WERI-Rb-1 (cell line): Measurements from ENCODE around the gene PTOV1.

Experiments
- DNase-seq: peaks from one replicate; pipeline ENCODE4 v3.0.0-alpha.2; 2020
- H3K27ac ChIP-seq: fragments of 250-450 bp; sonication (Bioruptor Pico); 2 replicates; pipeline ENCODE4 v1.5.1; 2020; ENCODE audit warnings: mild to moderate bottlenecking, moderate library complexity
- H3K27me3 ChIP-seq: fragments of 250-450 bp; sonication (Bioruptor Pico); 2 replicates; pipeline ENCODE4 v1.5.1; 2021; ENCODE audit warnings: mild to moderate bottlenecking, low read depth, moderate library complexity; ENCODE audit not compliant: insufficient read depth, severe bottlenecking
- H3K36me3 ChIP-seq: fragments of 250-450 bp; sonication (Bioruptor Pico); 2 replicates; pipeline ENCODE4 v1.5.1; 2020; ENCODE audit warnings: mild to moderate bottlenecking, moderate library complexity
- H3K4me3 ChIP-seq: 2 replicates; pipeline ENCODE4 v1.5.1; 2011; ENCODE audit warnings: low read depth, mild to moderate bottlenecking, control low read depth, low read length
- H3K9me3 ChIP-seq: fragments of 250-450 bp; sonication (Bioruptor Pico); 2 replicates; pipeline ENCODE4 v1.5.1; 2021; ENCODE audit warnings: mild to moderate bottlenecking, moderate library complexity; ENCODE audit not compliant: severe bottlenecking
- TF ChIP-seq, protein P1 (sequence below): IDR thresholded peaks from 2 replicates; pipeline ENCODE4 v1.5.1; 2011; ENCODE audit warnings: low read depth, mild to moderate bottlenecking, control low read depth, inconsistent platforms, low read length

The PTOV1 gene

DNA sequence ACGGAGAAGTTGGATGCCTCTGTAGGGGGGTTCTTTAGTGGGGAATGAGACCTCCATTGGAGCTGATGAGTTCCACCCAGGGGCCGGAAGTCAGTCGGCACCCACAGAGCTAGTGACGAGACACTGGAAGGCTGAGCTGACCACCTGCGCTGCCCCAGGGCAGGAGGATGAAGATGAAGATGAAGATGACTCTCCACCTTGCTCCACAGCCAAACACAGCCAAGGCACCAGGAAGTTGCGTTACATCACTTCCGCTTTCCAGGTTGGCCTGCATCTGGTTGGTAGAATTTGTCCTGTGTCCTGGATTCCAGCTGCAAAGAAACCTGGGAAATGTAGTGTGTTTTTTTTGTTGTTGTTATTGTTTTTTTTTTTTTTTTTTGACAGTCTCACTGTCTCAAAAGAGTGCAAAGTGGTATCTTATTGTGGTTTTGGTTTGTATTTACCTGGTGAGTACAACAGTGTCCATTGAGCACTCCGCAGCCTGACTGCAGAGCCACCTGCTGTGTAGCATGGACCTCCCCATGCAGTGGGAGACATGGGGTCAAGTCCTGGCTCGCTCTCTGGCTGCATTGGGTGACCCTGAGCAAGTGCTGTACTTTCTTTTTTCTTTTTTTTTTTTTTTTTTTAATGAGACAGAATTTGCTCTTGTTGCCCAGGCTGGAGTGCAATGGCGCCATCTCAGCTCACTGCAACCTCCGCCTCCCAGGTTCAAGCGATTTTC, 28.4 kb downstream of the PTOV1 start:
- no peak overlapping the region for H3K4me3 ChIP-seq
- no peak overlapping the region for H3K27ac ChIP-seq

DNA sequence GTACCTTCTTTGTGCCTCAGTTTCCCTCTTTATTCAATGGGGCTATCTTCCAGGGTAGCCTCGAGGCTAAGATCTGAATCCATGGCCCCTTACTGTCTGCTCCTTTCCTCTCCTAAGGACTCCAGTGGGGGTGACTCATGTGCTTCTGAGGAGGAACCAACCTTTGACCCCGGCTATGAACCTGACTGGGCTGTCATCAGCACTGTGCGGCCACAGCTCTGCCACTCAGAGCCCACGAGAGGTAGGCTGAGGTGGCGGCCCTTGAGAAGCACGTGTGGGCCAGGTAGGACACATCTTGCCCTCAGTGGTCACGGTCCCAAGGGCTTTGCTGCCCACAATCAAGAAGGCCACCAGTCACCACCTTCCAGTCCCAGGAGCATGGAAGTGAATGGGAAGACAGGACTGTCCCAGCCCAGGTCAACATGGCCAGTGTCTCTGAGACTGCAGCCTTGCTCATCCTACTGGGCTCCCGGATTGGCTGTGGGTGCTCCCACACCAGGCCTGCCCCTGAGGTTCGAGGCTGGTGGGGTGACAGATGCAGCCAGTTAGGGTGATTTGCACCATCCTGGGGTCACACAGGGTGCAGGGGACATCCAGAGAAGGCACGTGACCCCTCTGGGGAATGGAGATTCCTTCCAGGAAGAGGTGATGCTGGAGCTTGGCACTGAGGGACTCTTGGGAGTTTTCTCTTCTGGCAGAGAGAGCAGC, 29.4 kb downstream of the PTOV1 start:
- H3K27me3 ChIP-seq, result no peaks in the 10 kb centered on the region
- no peak for DNase-seq
- TF ChIP-seq, protein P1, sequence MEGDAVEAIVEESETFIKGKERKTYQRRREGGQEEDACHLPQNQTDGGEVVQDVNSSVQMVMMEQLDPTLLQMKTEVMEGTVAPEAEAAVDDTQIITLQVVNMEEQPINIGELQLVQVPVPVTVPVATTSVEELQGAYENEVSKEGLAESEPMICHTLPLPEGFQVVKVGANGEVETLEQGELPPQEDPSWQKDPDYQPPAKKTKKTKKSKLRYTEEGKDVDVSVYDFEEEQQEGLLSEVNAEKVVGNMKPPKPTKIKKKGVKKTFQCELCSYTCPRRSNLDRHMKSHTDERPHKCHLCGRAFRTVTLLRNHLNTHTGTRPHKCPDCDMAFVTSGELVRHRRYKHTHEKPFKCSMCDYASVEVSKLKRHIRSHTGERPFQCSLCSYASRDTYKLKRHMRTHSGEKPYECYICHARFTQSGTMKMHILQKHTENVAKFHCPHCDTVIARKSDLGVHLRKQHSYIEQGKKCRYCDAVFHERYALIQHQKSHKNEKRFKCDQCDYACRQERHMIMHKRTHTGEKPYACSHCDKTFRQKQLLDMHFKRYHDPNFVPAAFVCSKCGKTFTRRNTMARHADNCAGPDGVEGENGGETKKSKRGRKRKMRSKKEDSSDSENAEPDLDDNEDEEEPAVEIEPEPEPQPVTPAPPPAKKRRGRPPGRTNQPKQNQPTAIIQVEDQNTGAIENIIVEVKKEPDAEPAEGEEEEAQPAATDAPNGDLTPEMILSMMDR, result no peak
- H3K36me3 ChIP-seq, result peaks cover 49% of the 10 kb centered on the region
- no peak overlapping the region for H3K4me3 ChIP-seq
- no peaks in the 10 kb centered on the region for H3K9me3 ChIP-seq
- H3K27ac ChIP-seq, result no peak overlapping the region

More for the DNA sequence above, 28.4 kb downstream of the PTOV1 start:
- no peaks in the 10 kb centered on the region for H3K27me3 ChIP-seq
- peaks cover 47% of the 10 kb centered on the region for H3K36me3 ChIP-seq
- no peaks in the 10 kb centered on the region for H3K9me3 ChIP-seq
- DNase-seq, result no peak
- TF ChIP-seq, protein P1, result no peak

DNA sequence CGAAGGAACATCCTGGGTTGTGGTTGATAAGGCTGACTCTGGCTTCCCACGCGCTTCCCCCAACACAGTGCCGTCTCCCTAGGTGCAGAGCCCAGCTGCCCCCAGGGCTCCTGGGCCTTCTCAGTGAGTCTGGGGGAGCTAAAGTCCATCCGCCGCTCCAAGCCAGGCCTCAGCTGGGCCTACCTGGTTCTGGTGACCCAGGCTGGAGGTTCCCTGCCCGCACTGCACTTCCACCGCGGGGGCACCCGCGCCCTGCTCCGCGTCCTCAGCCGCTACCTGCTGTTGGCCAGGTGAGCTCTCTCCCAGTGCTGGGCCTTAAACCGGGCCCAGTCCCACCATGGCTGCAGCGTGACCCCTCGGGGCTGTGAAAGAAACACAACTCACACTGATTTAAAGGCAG, 30.2 kb downstream of the PTOV1 start:
- no peaks in the 10 kb centered on the region for H3K27me3 ChIP-seq
- DNase-seq, result no peak
- TF ChIP-seq, protein P1, result no peak
- no peak overlapping the region for H3K4me3 ChIP-seq
- H3K9me3 ChIP-seq, result no peaks in the 10 kb centered on the region
- H3K27ac ChIP-seq, result no peak overlapping the region
- peaks cover 49% of the 10 kb centered on the region for H3K36me3 ChIP-seq

DNA sequence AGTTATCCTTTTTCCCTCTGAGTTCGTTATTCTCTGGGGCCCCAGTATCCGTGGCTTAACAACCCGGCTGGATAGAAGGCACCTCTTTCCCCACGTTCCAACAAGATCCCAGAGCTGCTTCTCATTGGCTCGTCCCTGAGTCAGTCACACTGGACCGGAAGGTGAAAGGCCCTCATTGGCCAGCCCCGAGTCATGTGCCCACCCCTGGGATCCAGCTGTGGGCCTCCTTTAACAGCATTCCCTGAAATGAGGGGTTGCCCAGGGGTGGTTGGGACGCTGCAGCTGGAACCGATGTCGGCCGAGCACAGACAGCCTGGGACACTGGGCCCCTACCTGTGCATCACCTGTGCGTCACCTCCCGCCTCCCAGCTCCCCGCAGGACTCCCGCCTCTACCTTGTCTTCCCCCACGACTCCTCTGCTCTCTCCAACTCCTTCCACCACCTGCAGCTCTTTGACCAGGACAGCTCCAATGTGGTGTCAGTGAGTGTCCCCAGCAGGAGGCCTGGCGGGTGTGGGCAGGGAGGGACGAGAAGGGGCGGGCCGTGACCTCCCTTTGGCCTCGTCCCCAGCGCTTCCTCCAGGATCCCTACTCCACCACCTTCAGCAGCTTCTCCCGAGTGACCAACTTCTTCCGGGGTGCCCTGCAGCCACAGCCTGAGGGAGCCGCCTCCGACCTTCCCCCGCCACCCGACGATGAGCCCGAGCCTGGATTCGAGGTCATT, 30.9 kb downstream of the PTOV1 start:
- Histone ChIP-seq H3K9me3 (no peaks in the 10 kb centered on the region), H3K36me3 (peaks cover 49% of the 10 kb centered on the region), H3K4me3 (no peak overlapping the region), H3K27me3 (no peaks in the 10 kb centered on the region), H3K27ac (no peak overlapping the region)
- TF ChIP-seq, protein P1, result no peak
- peak; percentile 26 for DNase-seq

DNA sequence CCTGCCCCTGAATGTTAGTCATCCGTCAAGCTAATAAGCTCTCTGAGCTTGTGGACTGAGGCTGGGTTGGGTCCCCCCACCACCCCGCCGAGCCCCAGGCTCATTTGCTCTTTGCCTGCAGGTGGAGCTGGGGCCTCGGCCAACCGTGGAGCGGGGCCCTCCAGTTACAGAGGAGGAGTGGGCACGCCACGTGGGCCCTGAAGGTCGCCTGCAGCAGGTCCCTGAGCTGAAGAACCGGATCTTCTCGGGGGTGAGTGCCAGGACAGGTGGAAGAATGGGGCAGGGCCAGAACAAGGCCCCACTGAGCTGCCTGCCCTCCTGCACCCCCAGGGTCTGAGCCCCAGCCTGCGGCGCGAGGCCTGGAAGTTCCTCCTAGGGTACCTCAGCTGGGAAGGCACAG, 31.7 kb downstream of the PTOV1 start:
- Histone ChIP-seq H3K27me3 (no peaks in the 10 kb centered on the region), H3K4me3 (no peak overlapping the region), H3K27ac (no peak overlapping the region), H3K9me3 (no peaks in the 10 kb centered on the region), H3K36me3 (peaks cover 49% of the 10 kb centered on the region)
- DNase-seq, result no peak
- TF ChIP-seq, protein P1, result no peak
